A673 (cell line): ENCODE data around the gene ANKS1B. TPM values are rescaled to one million over a fixed set of nuclear protein-coding genes. Genes with fewer than 3 reads are reported as not detected.

Experiments
- BruUV-seq: library from RNA; stranded (reverse); fragments of 400-500 nt; replicated peaks from 2 replicates; lab custom pipeline; 2021; lab: Mats Ljungman, UMichigan
- CTCF ChIA-PET: fragments of 300-600 bp; sonication (Branson Sonifier 250); formaldehyde crosslinking; loops from one replicate; lab custom pipeline; 2022; ENCODE audit warnings: antibody characterized with exemption; lab: Charles Lee
- POLR2A ChIA-PET: fragments of 300-600 bp; sonication (Branson Sonifier 250); formaldehyde crosslinking; loops from one replicate; lab custom pipeline; 2022; ENCODE audit warnings: antibody characterized with exemption; ENCODE audit not compliant: low non-redundant PET; lab: Charles Lee
- DNase-seq: peaks from one replicate; pipeline ENCODE4 v3.0.0-alpha.2; 2015; ENCODE audit warnings: low spot score
- H3K27ac ChIP-seq: fragments of 200-600 bp; sonication (generic); 2 replicates; pipeline ENCODE4 v1.5.1; 2016; ENCODE audit warnings: mixed run types, low read depth, mild to moderate bottlenecking, mixed read lengths, antibody characterized with exemption, low read length; ENCODE audit not compliant: poor library complexity, severe bottlenecking
- H3K27me3 ChIP-seq: fragments of 200-600 bp; sonication (generic); replicated peaks from 2 replicates; pipeline ENCODE4 v1.6.1; 2017; ENCODE audit warnings: mixed run types, low read depth, mild to moderate bottlenecking, mixed read lengths, antibody characterized with exemption, low read length; ENCODE audit not compliant: insufficient read depth, poor library complexity
- H3K36me3 ChIP-seq: fragments of 200-600 bp; sonication (generic); 2 replicates; pipeline ENCODE4 v1.6.1; 2016; ENCODE audit warnings: mixed run types, mild to moderate bottlenecking, mixed read lengths, antibody characterized with exemption, low read length; ENCODE audit not compliant: insufficient read depth, poor library complexity, severe bottlenecking
- H3K4me1 ChIP-seq: fragments of 200-600 bp; sonication (generic); 2 replicates; pipeline ENCODE4 v1.6.1; 2017; ENCODE audit warnings: mixed run types, mild to moderate bottlenecking, mixed read lengths, antibody characterized with exemption, low read length; ENCODE audit not compliant: insufficient read depth, poor library complexity, severe bottlenecking
- H3K4me3 ChIP-seq: fragments of 200-600 bp; sonication (generic); 2 replicates; pipeline ENCODE4 v1.5.1; 2016; ENCODE audit warnings: low read depth, mixed run types, mild to moderate bottlenecking, mixed read lengths, low read length; ENCODE audit not compliant: poor library complexity, severe bottlenecking
- H3K9me3 ChIP-seq: fragments of 200-600 bp; sonication (generic); 2 replicates; pipeline ENCODE4 v1.6.1; 2016; ENCODE audit warnings: mixed run types, low read depth, mild to moderate bottlenecking, mixed read lengths, antibody characterized with exemption, low read length; ENCODE audit not compliant: poor library complexity, severe bottlenecking
- EZH2 ChIP-seq: fragments of 200-600 bp; sonication (generic); IDR thresholded peaks from 2 replicates; pipeline ENCODE4 v1.6.1; 2017; ENCODE audit warnings: borderline replicate concordance, low read depth, mild to moderate bottlenecking, mixed read lengths, antibody characterized with exemption, low read length; ENCODE audit not compliant: poor library complexity, severe bottlenecking
- intact Hi-C: fragments of 100-400 bp; cut with micrococcal nuclease; formaldehyde crosslinking; loops from one replicate; pipeline ENCODE4 v1.10.0; 2022; ENCODE audit not compliant: unreplicated experiment
- total RNA-seq: library from RNA; stranded (reverse); gene quantifications from 2 replicates; pipeline ENCODE4 v1.2.3, GENCODE V29; 2021
- TF ChIP-seq, protein P1 (sequence below): fragments of 300-800, 200-600 bp; sonication (generic); conservative IDR thresholded peaks from 2 replicates; pipeline ENCODE4 v1.5.1; 2017; ENCODE audit warnings: low read depth, mild to moderate bottlenecking, antibody characterized with exemption, low read length, moderate library complexity, mixed read lengths

Gene ANKS1B
- total RNA-seq, 1 experiment from 2014 or later, result 0.99 TPM

DNA sequence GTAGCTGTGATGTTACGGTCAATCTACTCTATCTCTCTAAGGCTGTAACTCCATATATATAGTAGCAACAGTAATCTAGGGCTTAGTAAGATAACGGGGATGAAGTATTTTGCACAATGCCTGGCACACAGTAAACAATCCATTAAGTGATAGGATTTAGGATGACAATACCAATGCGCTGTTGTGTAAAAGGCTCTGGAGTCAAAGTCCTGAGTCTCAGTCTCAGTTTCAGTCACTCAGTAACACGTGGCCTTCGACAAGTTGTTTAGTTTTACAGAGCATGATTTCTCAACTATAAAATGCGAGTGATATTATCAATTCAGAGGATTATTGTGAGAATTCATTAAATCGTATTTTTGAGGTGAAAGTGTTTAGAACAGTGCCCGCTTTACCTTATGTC is 174.8 kb downstream of the ANKS1B start:
- POLR2A ChIA-PET, result no interaction called here
- Histone ChIP-seq H3K27me3 (no peaks in the 10 kb centered on the region), H3K4me1 (peaks cover 8% of the 10 kb centered on the region), H3K9me3 (no peaks in the 10 kb centered on the region), H3K4me3 (no peak overlapping the region), H3K27ac (no peak overlapping the region), H3K36me3 (no peaks in the 10 kb centered on the region)
- CTCF ChIA-PET, result no interaction called here
- no peak for TF ChIP-seq EZH2
- TF ChIP-seq, protein P1, sequence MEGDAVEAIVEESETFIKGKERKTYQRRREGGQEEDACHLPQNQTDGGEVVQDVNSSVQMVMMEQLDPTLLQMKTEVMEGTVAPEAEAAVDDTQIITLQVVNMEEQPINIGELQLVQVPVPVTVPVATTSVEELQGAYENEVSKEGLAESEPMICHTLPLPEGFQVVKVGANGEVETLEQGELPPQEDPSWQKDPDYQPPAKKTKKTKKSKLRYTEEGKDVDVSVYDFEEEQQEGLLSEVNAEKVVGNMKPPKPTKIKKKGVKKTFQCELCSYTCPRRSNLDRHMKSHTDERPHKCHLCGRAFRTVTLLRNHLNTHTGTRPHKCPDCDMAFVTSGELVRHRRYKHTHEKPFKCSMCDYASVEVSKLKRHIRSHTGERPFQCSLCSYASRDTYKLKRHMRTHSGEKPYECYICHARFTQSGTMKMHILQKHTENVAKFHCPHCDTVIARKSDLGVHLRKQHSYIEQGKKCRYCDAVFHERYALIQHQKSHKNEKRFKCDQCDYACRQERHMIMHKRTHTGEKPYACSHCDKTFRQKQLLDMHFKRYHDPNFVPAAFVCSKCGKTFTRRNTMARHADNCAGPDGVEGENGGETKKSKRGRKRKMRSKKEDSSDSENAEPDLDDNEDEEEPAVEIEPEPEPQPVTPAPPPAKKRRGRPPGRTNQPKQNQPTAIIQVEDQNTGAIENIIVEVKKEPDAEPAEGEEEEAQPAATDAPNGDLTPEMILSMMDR, result no peak
- intact Hi-C loops, result loop anchor here (5.0 to 10.0 kb wide), 4 partner anchors 417 to 925 kb away; no protein-coding TSS in a partner anchor
- DNase-seq, result no peak
- BruUV-seq, result no TSS peak

DNA sequence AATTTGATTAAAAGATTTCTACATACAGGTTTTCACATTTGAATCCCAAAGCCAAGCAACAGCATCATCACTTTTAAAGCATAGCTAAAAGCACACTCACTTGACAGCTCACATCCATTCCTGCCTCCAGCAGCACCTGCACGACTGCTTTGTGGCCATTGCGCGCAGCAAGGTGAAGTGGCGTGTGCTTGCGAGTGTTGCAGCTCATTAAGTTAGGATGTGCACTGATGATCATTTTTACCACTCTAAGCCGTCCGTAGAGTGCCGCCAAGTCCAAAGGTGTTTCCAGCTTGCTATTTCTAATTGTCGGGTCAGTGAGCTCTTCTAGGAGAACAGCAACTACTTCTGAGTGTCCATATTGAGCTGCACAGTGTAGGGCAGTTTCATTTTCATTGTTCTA is 178.4 kb downstream of the ANKS1B start:
- intact Hi-C loops, result no loop called here
- H3K27ac ChIP-seq, result no peak overlapping the region
- H3K27me3 ChIP-seq, result no peaks in the 10 kb centered on the region
- ChIA-PET POLR2A (no interaction called here), CTCF (no interaction called here)
- no peak for TF ChIP-seq EZH2
- TF ChIP-seq, protein P1, result no peak
- BruUV-seq, result no TSS peak
- no peaks in the 10 kb centered on the region for H3K9me3 ChIP-seq
- H3K4me3 ChIP-seq, result no peak overlapping the region
- H3K4me1 ChIP-seq, result peaks cover 5% of the 10 kb centered on the region
- no peaks in the 10 kb centered on the region for H3K36me3 ChIP-seq
- DNase-seq, result no peak

DNA sequence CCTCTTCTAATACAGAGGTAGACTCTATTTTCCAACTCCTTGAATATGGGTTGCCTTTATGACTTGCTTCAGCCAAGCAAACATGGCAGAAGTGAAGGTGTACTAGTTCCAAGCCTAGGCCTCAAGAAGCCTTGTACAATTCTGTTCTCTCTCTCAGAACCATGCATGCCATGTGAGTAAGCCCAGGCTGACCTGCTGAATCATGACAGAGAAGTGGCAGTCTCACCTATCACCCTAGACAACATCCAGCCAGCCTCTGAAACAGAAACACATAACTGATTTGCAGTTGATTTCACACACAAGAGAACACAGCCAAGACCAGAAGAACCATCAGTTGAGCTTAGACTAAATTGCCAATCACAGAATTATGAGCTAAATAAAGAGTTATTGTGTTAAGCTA is 180.0 kb downstream of the ANKS1B start:
- Histone ChIP-seq H3K27ac (no peak overlapping the region), H3K4me3 (no peak overlapping the region), H3K9me3 (no peaks in the 10 kb centered on the region), H3K36me3 (no peaks in the 10 kb centered on the region), H3K27me3 (no peaks in the 10 kb centered on the region), H3K4me1 (no peaks in the 10 kb centered on the region)
- no TSS peak for BruUV-seq
- DNase-seq, result no peak
- no peak for TF ChIP-seq EZH2
- TF ChIP-seq, protein P1, result no peak
- CTCF ChIA-PET, result no interaction called here
- intact Hi-C loops, result no loop called here
- POLR2A ChIA-PET, result no interaction called here
